HG03039 (cell line): ENCODE measurements around the gene RTBDN.
"Not testable (repeated sequence)": the region's sequence is repeated elsewhere in the genome, so short reads cannot be mapped to it uniquely, and the experiment has no call there.

Experiments
- ATAC-seq: cut with Tn5 transposase; IDR thresholded peaks from one replicate; pipeline ENCODE4 v1.9.1; 2021; ENCODE audit warnings: mild to moderate bottlenecking, moderate library complexity; ENCODE audit not compliant: unreplicated experiment

Gene RTBDN

GRCh38 chr19:12825254-12826131, 8.9 kb downstream of the RTBDN start:
- ATAC-seq: no peak

GRCh38 chr19:12821761-12822160, 12.6 kb downstream of the RTBDN start:
- no peak for ATAC-seq

GRCh38 chr19:12817810-12818209, 16.6 kb downstream of the RTBDN start:
- ATAC-seq: not testable (repeated sequence)

DNA sequence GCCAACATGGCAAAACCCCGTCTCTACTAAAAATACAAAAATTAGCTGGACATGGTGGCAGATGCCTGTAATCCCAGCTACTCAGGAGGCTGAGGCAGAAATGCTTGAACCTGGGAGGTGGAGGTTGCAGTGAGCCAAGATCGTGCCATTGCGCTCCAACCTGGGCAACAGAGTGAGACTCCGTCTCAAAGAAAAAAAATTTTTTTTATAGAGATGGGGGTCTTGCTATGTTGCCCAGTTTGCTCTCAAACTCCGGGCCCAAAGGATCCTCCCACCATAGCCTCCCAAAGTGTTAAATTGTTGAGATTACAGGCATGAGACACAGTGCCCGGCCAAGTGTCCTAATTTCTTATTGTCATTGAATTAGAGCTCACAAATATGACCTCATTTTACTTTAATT, 17.2 kb downstream of the RTBDN start:
- not testable (repeated sequence) for ATAC-seq

DNA sequence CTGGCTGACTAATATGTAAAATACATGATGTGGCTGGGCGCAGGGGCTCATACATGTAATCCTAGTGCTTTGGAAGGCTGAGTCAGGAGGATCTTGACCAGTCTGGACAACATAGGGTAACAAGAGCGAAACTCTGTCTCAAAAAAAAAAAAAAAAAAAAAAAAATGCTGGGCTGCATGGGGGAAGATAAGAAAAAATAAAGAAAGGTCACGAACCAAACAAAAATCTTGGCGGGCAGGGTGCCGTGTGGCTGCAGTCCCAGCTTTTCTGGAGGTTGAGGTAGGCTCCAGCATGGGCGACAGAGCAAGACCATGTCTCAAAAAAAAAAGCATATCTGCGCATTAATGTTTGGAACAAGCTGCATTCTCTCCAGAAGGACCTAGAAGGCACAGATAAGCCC, 19.3 kb downstream of the RTBDN start:
- ATAC-seq: no peak

DNA sequence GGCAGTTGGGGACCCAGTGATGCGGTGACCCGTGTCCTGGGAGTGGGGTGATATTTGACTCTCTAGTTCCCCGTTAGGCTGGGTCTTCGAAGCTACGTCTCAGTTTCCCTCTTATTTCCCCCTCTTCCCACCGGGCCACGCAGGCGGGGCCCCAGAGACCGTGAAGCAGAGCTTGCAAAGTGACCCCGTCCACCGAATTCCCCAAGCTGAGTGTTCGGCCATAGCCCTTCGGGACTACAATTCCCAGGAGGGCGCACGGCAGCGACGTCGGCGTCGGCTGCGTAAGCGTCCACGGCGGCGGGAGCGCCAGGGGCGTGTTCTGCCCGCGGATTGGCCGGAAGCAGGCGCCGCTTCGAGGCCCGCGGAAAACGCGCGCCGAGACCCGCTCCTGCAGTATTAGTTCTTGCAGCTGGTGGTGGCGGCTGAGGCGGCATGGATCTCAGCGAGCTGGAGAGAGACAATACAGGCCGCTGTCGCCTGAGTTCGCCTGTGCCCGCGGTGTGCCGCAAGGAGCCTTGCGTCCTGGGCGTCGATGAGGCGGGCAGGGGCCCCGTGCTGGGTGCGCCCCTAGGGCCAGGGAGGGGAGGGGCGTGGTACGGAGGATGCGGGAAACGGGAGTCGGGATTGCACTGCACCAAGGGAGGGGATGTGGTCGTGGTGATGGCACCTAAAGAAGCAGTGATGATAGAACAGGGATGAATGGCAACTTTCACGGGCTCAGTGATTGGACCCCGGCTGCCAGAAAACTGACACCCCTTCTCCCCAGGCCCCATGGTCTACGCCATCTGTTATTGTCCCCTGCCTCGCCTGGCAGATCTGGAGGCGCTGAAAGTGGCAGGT, 27.9 kb downstream of the RTBDN start, which contains the start of gene RNASEH2A:
TSS of gene RNASEH2A (plus strand) at position 343 of the 840 bp plus-strand sequence. CDS start at position 433, 90 bp downstream.
- ATAC-seq: peak; percentile 66

DNA sequence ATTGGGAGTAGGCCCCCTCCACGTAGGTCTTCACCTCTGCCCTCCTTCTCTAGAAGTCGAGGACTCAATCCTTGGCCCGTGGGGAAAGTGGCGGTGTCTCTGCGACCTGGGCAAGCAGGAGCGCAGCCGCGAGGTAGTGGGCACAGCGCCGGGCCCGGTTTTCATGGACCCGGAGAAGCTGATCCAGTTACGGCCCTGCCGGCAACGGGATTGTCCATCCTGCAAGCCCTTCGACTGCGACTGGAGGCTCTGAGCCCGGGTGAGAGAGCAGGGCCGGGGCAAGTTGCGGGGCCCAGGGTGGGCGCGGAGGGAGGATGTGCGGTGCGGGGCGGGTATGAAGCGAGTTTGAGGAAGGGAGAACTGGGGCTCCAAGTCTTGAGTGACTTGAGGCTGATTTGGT, 30.3 kb downstream of the RTBDN start:
- no peak for ATAC-seq

- no peak for ATAC-seq
These were observed 31.9 kb downstream of the RTBDN start for GRCh38 chr19:12802267-12803106.

DNA sequence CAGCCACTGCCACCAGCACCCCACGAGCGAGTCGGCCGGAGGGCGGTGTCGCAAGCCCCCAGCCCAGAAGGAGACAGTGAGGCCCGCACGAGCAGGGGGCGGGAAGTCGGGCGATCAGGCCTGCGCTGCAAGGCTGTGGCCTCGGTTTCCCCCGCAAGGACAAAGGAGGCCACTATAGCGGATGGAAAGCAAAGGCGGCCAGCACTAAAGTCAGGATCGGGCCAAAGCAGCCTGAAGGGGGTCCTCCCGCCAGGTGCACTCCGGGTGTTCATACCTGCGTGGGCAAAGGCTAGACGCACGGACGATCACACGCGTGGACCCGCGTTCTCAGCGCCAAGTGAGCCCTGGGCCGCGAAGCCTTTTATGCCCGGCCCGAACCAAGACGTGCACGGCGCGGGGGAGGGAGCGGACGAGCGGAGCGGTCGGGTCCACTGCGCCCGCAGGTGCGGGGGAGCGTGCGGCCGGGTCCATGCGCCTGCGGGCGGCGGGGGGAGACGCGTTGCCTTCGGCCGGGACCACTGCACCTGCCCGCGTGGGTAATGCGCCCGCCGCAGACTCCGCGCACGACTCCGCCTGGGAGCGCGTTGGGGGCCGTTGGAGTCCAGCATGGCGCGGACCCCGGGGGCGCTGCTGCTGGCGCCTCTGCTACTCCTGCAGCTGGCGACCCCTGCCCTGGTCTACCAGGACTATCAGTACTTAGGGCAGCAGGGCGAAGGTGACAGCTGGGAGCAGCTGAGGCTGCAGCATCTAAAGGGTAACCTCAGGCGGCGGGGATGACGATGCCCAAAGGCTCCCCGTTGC, 32.7 kb downstream of the RTBDN start, which contains the start of the genes PRDX2 and THSD8:
TSS of gene PRDX2 (minus strand) at position 335 of the 801 bp plus-strand sequence. CDS start 539 bp downstream, outside the sequence.
TSS of gene THSD8 (plus strand) at position 604 of the 801 bp plus-strand sequence. CDS start at position 607, 3 bp downstream.
- ATAC-seq: no peak

DNA sequence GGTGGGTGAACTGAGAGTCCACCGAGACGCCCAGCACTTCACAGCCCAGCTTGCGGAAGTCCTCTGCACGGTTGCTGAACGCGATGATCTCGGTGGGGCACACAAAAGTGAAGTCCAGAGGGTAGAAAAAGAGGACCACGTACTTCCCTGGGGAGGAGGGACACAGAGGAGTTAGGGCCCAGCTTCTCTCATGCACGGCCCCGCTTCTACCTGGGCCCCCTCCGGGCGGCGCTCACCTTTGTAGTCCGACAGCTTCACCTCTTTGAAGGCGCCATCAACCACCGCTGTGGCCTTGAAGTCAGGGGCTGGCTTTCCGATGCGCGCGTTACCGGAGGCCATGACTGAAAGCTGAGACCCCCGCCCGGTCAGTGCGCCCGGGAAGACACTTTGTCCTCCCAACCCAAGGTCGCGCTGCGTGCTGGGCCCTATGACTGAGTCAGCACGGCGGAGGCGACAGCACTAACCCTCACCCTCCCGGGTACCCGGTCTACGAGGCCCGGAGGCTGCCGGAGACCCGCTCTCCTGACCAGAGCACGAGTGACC, 33.4 kb downstream of the RTBDN start:
- ATAC-seq: no peak

- no peak for ATAC-seq
These were observed 34.0 kb downstream of the RTBDN start for GRCh38 chr19:12800466-12800770.

DNA sequence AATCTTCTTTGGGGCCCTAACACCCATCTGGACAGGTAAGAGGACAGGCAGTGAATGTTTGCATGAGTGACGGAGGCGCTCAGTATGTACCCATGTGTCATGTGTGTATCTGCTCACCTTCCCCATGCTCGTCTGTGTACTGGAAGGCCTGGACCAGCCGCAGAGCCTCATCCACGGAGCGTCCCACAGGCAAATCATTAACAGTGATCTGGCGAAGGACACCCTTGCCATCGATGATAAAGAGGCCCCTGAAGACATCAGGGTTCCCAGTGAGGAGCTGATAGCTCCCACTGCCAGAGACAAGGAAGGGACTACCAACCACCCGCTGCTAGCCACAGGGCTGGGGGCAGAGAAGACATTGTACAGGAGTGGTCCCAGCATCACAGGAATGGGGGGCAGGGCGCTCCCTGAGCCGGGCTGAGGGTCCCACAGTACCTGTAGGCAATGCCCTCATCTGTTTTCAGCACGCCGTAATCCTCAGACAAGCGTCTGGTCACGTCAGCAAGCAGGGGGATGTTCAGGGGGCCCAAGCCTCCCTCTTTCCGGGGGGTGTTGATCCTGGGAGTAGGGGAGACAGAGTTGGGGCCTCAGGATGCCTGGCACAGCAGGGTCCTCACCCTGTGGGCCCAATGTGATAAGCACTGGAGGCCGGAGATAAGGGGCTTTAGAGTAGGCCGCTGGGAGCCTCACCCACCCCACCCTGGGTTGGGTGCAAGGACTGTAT, 34.5 kb downstream of the RTBDN start:
- no peak for ATAC-seq

GRCh38 chr19:12797607-12798006, 36.8 kb downstream of the RTBDN start:
- not testable (repeated sequence) for ATAC-seq

DNA sequence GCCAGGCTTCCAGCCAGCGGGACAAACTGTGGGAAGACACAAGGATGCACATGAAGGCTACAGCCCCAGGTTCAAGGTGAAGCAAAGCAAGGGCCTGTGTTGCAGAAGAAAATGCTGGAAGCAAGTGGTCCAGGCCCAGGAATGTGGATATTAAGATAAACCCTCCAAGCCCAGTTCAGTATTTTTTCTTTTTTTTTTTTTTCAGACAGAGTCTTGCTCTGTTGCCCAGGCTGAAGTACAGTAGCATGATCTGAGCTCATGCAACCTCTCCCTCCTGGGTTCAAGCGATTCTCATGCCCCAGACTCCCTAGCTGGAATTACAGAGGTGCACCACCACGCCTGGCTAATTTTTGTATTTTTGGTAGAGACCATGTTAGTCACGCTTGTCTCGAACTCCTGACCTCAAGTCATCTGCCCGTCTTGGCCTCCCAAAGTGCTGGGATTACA, 37.2 kb downstream of the RTBDN start:
- ATAC-seq: no peak

DNA sequence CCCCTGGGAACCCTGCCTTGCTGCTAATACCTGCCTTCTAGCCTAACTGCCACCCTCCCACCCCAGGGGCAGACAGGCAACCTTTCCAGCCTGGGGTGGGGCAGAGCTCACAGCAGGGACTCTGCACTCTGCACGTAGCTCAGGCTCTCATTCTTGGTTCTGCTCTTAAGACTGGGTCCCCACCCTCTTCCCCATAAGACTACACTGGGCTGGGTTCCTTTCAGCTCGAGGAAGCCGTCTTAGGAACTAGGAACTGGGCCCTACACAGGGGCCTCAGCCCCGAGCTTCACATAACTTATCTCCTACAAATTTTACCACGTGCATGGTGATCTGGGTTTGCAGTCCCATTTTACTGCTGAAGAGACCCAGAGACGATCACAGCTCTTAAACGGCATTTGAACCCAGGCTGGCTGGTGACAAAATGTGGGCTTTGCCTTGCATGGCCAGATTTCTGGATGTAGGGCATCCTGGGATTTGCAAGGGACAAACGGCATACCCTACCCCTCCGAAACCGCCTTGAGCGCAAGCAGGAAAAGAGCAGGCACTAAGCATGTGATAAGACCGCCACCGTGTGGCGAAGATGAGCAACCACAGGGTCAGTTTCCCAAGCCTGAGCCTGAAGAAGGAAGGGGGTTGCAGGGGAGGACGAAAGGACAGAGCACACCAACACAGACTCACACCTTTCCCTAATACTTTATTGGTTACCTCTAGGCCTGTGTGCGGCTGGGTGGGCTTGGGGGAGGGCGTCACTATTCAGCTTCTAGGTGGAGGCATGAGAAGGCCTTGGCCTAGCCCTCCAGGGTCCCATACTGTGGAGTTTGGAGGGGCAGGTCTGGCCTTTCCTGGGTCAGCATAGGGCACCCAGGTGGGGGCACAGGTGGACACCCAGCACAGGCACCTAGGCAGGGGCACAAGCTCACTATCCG, 38.0 kb downstream of the RTBDN start:
- ATAC-seq: no peak

GRCh38 chr19:12794971-12795381, 39.4 kb downstream of the RTBDN start:
- ATAC-seq: no peak

- ATAC-seq: no peak
These were observed 40.0 kb downstream of the RTBDN start for GRCh38 chr19:12794196-12794941.
